Gastroesophageal sphincter (tissue), 4 donors: Measurements from ENCODE around the gene CMIP. TPM values are rescaled to one million over a fixed set of nuclear protein-coding genes. Genes with fewer than 3 reads are reported as not detected.

Source experiments
- ATAC-seq: fragments of 150-250 bp; one replicate; pipeline ENCODE4 v1.9.1; 2016; ENCODE audit warnings: mild to moderate bottlenecking, moderate library complexity
- H3K27ac ChIP-seq, 4 donors: fragments of 200-600 bp; sonication (generic) in 3 of 4; 1 replicate in 3 of 4; 2 replicates in 1 of 4; pipeline ENCODE4 v1.5.1; 2016 to 2019
- H3K27me3 ChIP-seq: fragments of 200-600 bp; sonication (generic); one replicate; pipeline ENCODE4 v1.5.1; 2019
- H3K36me3 ChIP-seq, 2 donors: fragments of 200-600 bp; sonication (generic); one replicate each; pipeline ENCODE4 v1.5.1; 2019; ENCODE audit warnings: control low read depth in 1 of 2
- H3K4me1 ChIP-seq, 3 donors: fragments of 200-600 bp; sonication (generic); 1 replicate in 2 of 3; 2 replicates in 1 of 3; pipeline ENCODE4 v1.5.1; 2016 to 2019; ENCODE audit warnings: control low read depth in 2 of 3
- H3K4me3 ChIP-seq, 2 donors: fragments of 200-600 bp; sonication (generic); one replicate each; pipeline ENCODE4 v1.5.1; 2019; ENCODE audit warnings: mild to moderate bottlenecking in 1 of 2, moderate library complexity in 1 of 2
- H3K9me3 ChIP-seq, 3 donors: fragments of 200-600 bp; sonication (generic); one replicate each; pipeline ENCODE4 v1.5.1; 2017 to 2019; ENCODE audit warnings: control low read depth in 2 of 3
- CTCF ChIP-seq, 4 experiments: fragments of 200-600 bp in 2 of 4; fragments of 450-650 bp in 2 of 4; sonication (generic) in 1 of 4; IDR thresholded peaks; one replicate each; pipeline ENCODE4 v1.5.1; 2017 to 2019; ENCODE audit warnings: antibody characterized with exemption in 4 of 4, mild to moderate bottlenecking in 2 of 4, moderate library complexity in 2 of 4
- EP300 ChIP-seq: sonication (generic); formaldehyde crosslinking; IDR thresholded peaks from one replicate; pipeline ENCODE4 v1.6.1; 2017; ENCODE audit warnings: antibody characterized with exemption, mild to moderate bottlenecking
- POLR2A ChIP-seq, 2 donors: fragments of 450-650 bp; IDR thresholded peaks; one replicate each; pipeline ENCODE4 v1.6.1; 2017; ENCODE audit warnings: antibody characterized with exemption in 2 of 2, mild to moderate bottlenecking in 2 of 2, moderate library complexity in 1 of 2
- POLR2AphosphoS5 ChIP-seq: sonication (generic); formaldehyde crosslinking; IDR thresholded peaks from one replicate; pipeline ENCODE4 v1.6.1; 2017; ENCODE audit warnings: antibody characterized with exemption
- WGBS, 2 donors: methylation state at CpG; one replicate each; pipeline ENCODE4 v1.1.5; 2018; ENCODE audit warnings: low coverage in 1 of 2; 5-methylcytosine and 5-hydroxymethylcytosine counted together
- total RNA-seq, 4 donors: library from RNA; depleted of rRNA; stranded (reverse); fragments of >200 nt; gene quantifications; one replicate each; pipeline ENCODE4 v1.1.0, GENCODE V29; 2016

Gene CMIP
- total RNA-seq, 4 donors from 2014 or later = 13.4 to 24.0 (median 19.2) TPM

- WGBS, 2 donors = 100% methylated on average over 1 of the region's 10 CpGs; no CpG with 5 or more reads in 1 of the 2 donors
- Histone ChIP-seq H3K9me3 (no peaks in the 10 kb centered on the region), H3K4me3 (no peak overlapping the region), H3K27ac (peak overlapping the region in 3 of 4 donors; percentile 48 to 63 (median 56)), H3K4me1 (peaks cover 0 to 72% (median 5%) of the 10 kb centered on the region in 3 donors), H3K27me3 (no peaks in the 10 kb centered on the region), H3K36me3 (no peaks in the 10 kb centered on the region)
- TF ChIP-seq EP300 (no peak), CTCF (IDR thresholded peaks at IDR 0.05) (no peak), POLR2A (IDR thresholded peaks at IDR 0.05) (no peak), POLR2AphosphoS5 (no peak)
- ATAC-seq = no peak
These were observed 49.8 kb downstream of the CMIP start for GRCh38 chr16:81494434-81494806.

GRCh38 chr16:81494888-81495287, 50.3 kb downstream of the CMIP start:
- ATAC-seq = no peak

GRCh38 chr16:81495321-81496234, 51.0 kb downstream of the CMIP start:
- Histone ChIP-seq H3K4me1 (peaks cover 0 to 61% (median 3%) of the 10 kb centered on the region in 3 donors), H3K4me3 (no peak overlapping the region), H3K27ac (peak overlapping the region in 3 of 4 donors; percentile 29 to 46 (median 31)), H3K27me3 (no peaks in the 10 kb centered on the region), H3K36me3 (no peaks in the 10 kb centered on the region), H3K9me3 (no peaks in the 10 kb centered on the region)
- 83% methylated on average over 10 of the region's 17 CpGs; no CpG with 5 or more reads in 1 of the 2 donors for WGBS, 2 donors
- no peak for ATAC-seq
- TF ChIP-seq EP300 (no peak), POLR2A (IDR thresholded peaks at IDR 0.05) (peak in 1 of 2 donors; percentile 12), POLR2AphosphoS5 (no peak), CTCF (IDR thresholded peaks at IDR 0.05) (no peak)

More at GRCh38 chr16:81494888-81495287, 50.3 kb downstream of the CMIP start:
- peak overlapping the region in 3 of 4 donors; percentile 31 to 48 (median 46) for H3K27ac ChIP-seq
- H3K27me3 ChIP-seq = no peaks in the 10 kb centered on the region
- H3K9me3 ChIP-seq = no peaks in the 10 kb centered on the region
- peaks cover 0 to 68% (median 3%) of the 10 kb centered on the region in 3 donors for H3K4me1 ChIP-seq
- no peaks in the 10 kb centered on the region for H3K36me3 ChIP-seq
- WGBS, 2 donors = 92 to 100% methylated on average over 2 of the region's 4 CpGs
- TF ChIP-seq POLR2AphosphoS5 = no peak
- TF ChIP-seq CTCF (IDR thresholded peaks at IDR 0.05) = no peak
- TF ChIP-seq EP300 = no peak
- TF ChIP-seq POLR2A (IDR thresholded peaks at IDR 0.05) = no peak
- no peak overlapping the region for H3K4me3 ChIP-seq

GRCh38 chr16:81496321-81496720, 51.7 kb downstream of the CMIP start:
- TF ChIP-seq EP300 (no peak), CTCF (IDR thresholded peaks at IDR 0.05) (no peak), POLR2AphosphoS5 (no peak), POLR2A (IDR thresholded peaks at IDR 0.05) (no peak)
- no peaks in the 10 kb centered on the region for H3K36me3 ChIP-seq
- H3K4me3 ChIP-seq = no peak overlapping the region
- WGBS, 2 donors = 85 to 93% methylated on average over 5 to 6 of the region's 7 CpGs
- H3K27me3 ChIP-seq = no peaks in the 10 kb centered on the region
- no peaks in the 10 kb centered on the region for H3K9me3 ChIP-seq
- no peak for ATAC-seq
- H3K4me1 ChIP-seq = peaks cover 0 to 55% (median 3%) of the 10 kb centered on the region in 3 donors
- no peak overlapping the region for H3K27ac ChIP-seq
